ENCODE measurements around the gene DDAH1.
"Not testable (repeated sequence)": the region's sequence is repeated elsewhere in the genome, so short reads cannot be mapped to it uniquely, and the experiment has no call there.

The DDAH1 gene

DNA sequence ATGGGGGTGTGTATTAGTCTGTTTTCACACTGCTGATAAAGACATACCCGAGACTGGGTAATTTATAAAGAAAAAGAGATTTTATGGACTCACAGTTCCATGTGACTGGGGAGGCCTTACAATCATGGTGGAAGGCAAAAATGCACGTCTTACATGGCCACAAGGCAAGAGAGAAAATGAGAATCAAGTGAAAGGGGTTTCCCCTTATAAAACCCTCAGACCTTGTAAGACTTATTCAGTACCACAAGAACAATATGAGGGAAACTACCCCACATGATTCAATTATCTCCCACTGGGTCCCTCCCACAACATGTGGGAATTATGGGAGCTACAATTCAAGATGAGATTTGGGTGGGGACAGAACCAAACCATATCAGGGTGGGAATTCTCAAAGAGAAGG is 5.2 kb upstream of the DDAH1 start:
- not testable (repeated sequence) for DNase-seq (ENCODE audit: low read depth)

DNA sequence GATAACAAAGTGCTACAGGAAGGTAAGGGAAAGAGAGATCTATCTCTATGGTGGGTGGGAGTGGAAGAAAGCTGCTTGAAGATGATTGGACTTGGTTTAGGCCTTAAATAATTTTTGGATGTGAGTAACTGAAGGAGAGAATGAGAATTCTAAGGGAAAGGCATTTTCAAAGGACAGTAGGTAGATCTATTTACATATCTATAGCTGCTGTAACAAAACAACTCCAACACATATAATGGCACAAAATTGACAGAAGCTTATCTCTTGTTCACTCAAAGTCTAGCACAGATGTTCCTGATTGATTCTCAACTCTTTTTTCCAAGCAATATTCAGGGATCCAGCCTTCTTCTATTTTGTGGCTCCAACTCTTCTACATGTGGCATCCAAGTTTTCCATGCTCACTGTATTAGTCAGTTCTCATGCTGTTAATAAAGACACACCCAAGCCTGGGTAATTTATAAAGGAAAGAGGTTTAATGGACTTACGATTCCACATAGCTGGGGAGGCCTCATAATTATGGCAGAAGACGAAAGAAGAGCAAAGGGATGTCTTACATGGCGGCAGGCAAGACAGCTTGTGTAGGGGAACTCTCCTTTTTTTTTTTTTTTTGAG is 3.1 kb upstream of the DDAH1 start:
- DNase-seq (ENCODE audit: low read depth), result no peak

DNA sequence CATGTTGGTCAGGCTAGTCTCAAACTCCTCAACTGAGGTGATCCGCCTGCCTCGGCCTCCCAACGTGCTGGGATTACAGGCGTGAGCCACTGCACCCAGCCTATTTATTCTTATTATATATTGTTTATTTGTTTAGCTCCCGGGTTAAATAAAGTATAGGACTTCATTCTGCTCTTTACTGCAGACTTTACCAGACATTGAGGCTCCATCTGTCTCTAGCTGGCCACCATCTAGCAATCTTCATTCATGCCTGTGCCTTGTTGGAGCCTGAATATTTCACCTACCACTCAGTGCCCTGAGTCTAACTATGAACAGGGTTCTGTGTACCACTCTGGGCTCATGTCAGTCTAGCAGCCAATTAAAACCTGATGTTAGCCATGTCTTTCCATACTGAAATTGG is 2.1 kb upstream of the DDAH1 start:
- DNase-seq (ENCODE audit: low read depth), result no peak

DNA sequence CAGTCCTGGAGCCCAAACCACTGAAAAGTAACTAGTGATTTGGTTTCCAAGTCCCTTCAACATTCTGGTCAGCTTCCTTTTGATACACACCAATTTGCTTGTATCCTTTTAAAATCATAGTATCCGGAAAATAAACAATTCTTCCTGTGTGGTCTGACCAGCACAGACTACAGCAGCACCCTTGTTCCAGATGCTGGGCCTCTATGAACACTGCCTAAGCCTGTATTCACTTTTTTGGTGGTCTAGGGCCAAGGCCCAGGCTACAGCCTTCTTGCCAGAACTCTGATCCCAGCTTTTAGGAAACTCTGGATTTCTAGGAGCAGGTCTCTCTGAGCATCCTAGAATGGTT is 801 bp upstream of the DDAH1 start:
- no peak for DNase-seq (ENCODE audit: low read depth)

DNA sequence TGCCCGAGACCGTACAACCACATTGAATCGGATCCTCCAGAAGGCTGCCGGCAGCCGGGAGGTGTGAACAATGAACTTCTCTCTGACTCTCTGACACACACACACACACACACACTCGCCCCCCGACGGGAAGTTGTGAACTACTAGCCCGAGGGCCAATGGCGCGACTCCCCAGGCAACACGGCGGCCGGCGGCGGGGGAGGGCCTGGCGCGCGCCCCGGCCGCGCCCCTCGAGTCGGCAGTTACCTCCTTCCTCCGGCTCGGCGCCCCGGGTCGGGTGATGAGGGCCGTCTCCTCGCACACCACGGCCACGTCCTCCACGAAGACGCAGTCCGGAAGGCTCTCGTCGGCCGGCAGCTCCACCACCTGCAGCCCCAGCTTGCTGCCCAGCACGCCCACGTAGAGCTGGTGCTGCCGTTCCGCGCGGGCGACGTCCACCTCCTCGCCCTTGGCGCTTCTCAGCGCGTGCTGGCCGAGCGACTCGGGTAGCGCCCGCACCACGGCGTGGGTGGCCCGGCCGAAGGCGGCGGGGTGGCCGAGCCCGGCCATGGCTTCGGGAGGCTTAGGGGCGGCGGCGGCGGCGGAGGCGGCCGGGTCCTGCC is 361 bp downstream of the DDAH1 start:
- DNase-seq (ENCODE audit: low read depth), result no peak

DNA sequence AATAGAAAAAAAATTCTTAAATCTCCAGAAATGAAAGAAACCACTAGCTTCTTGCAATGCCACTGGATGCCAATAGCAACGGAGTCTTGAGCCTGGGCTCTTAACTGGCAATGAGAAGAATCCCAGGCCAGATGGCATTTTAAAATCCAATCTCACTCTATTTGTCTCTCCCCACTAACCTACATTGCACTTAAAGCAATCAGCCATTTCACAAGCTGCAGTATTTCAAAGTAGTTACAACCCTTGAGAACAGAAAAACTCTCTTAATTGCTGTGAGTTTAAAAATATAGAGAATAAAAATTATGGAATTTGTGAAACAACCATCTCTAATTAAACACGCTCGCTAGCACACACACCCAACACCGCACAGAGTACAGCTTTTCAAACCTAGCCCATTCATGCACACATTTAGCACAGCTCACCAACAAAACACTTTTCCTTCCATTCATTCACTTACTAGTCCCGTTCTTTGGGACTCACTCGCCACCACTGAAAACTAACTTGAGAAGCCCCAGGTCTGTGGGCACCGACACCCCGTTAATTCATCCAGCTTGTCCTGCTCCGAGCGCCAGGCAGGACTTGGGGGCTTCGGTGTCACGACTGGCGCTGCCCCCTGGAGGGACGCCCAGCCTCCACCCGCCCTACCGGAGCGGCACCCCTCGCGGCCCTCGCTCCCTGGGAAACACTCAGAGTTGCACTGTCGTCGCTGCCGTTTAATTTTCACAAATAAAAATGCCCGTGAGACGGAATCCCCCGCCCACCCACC is 1.0 kb downstream of the DDAH1 start:
- no peak for DNase-seq (ENCODE audit: low read depth)

DNA sequence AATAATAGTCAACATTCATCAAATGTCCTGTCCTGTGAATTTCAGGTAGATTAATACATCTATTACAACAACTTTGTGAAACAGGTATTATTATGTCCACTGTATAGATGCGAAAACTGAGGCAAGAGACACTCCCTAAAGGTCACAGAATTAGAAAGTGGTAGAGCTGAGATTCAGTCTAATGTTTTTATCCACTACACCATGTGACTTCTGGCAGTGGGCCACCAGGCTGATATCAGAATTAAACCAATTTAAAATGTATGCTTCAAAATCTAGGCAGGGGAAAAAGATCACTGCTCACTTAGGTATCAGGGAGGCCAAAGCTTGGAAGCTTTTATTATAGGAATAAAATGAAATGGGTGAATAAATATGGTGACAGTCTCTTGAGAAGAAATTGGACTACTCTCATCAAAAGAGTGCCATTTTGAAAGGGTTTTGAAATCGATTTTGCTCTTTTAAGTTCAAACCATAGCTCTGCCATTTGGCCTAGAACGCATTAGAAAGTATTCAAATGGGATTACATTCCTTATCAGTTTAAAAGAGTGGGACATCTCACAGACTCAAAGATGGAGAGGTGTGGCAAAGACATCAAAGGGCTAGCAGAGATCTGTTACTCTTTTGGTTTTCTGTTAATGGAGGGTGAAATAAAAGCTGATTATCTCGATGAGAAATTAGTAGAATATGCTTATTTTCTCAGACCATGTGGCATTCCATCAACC is 1.9 kb downstream of the DDAH1 start:
- no peak for DNase-seq (ENCODE audit: low read depth)

DNA sequence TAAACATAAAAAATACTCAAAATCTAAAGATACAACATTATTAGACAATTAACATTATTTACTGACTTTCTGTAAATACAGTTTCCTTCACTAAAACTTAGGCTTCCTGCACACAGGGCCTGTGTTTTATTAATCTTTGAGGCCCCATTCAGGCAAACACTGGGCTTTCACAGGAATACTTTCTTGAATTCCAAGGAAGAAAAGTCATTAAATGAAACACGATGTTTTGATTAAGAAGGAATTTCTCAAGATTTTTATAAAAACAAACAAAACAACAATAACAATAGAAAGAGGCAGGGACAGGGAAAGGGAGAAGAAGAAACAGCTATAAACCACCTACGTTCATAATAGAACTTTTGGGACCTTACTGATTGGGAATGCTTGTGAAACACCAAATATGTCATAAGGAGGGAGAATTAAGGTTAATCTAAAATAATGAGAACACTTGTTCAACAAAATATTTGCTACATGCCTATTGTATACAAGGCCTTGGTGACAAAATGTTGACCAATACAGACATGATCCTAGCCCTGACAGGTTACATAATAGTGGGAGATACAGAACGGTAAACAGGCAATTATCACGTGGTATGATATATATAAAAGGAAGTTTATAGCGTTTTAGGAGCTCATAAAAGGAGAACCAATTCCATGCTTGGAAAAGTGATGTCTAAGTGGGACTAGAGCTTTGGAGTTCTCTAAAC is 3.6 kb downstream of the DDAH1 start:
- DNase-seq (ENCODE audit: low read depth), result no peak

DNA sequence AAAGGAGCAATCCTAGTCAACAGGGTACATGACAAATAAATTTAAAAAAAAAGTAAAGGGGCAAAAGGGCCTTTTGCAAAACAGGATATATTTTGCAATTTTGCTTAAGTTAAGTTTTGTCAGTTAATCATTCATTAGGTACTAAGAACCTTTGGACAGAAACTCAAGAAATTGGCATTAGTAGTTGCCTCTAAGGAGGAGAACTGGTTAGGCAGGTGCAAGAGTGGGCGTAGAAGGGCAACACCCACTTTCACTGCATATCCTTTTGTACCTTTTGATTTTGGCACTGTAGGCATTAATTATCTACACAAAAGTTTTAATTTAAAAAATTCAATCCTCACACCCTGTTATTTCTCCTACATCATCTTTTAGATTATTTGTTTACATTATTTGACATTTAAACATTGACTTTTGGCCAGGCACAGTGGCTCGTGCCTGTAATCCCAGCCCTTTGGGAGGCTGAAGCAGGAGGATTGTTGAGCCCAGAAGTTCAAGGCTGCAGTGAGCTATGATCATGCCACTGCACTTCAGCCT is 4.3 kb downstream of the DDAH1 start:
- DNase-seq (ENCODE audit: low read depth), result no peak

DNA sequence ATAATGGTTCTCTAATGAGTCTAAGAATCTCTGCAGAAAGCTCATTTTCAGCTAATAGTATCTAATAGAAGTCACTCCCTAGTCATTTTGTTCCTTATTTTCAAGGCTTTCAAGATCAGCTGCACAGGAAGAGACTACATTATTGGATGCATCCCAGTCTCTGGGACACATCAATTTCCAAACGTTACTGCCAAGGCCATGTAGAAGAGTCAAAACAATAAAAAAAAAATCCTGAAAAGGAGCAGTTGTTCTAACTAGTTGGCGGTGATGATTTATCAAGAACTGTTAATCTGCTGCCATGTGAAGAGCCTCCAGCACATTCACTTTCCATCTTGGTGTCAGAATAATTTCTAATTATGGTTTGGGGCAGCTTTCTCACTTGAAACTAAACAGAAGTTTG is 5.7 kb downstream of the DDAH1 start:
- DNase-seq (ENCODE audit: low read depth), result no peak

DNA sequence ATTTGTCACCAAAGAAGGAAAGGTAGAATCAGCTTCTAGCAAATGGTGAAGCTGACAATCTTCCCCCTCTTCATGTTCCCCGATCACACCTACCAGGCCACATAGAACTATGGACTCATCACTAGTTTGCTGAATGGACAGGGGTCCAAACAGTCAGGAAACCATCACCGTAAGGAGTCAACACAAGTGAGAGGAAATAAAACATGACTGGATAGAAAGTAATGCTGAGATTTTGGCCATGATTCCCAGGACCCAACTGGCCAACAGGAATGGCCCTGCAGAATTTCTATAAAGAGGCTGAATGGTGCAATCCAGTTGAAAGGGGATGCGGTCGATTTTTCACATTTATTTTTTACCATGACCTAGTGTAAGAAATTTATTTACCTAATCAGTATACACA is 10.7 kb downstream of the DDAH1 start:
- no peak for DNase-seq (ENCODE audit: low read depth)

DNA sequence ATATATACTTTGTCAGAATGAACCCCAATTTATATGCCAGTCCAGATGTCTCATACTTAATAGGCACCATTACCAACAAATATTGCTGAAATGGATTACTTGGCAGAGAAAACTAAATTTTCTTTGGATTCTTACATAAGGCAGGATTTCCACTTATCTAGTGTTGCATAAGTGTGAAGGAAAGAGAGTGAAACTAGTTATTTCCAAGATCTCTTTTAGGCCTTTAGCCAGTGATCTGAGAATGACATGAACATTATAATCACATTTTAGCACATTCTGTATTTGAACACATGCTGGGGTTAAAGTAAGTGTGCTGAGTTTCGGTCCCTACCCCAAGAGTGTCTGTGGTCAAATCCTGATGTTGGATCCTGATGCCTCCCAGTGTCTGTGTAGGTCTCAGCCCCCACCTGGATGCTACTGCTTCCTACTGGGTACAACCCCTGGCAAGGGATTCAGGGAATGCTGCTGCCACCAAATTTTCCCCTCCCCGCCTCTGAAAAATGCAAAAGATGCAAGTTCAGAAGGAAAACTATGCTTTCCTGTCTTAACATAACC is 11.2 kb downstream of the DDAH1 start:
- no peak for DNase-seq (ENCODE audit: low read depth)

DNA sequence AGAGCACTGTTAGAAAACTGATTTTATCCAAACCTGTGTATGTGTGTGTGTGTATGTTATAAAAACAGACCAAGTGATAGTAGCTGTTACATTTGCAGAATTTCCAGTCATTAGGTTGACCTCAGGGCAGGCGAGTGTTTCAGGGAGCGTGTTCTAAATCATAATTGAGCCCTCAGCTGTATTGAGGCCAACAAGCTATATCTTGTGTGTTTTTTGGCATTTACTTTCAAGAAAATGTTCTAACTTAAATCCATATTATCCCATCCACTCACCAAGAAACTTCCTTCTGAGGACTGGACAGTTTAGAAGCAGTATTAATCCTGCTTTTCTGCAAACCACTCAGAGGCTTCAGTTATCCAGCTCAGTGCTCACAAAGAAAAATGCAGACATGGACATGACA is 12.0 kb downstream of the DDAH1 start:
- no peak for DNase-seq (ENCODE audit: low read depth)

DNA sequence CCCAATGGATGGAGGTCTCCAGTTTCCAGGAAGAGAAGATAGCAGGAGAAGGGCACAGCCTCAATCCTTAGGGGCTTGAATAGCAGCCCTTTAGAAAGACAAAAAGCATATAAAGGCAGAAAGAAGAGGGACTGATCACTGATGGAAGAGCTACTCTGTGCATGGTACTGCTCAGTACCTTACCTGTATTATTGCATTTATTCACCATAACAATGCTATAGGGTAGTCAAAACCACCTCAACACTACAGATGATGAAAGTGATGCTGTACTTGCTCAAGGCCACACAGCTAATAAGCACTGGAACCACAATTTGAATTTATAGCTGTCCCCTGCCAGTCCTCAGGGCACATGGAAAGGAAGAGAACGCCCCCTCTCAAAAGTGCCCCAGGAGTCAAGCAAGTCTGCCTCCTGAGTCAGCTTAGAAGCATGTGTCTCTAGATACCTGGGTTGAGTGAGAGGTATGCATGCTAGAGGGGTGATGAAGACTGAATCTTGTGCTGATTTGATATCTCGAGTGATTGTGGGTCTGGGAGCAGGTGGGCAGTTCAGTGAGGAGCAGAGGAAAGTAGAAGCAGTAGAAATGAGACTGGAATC is 13.6 kb downstream of the DDAH1 start:
- DNase-seq (ENCODE audit: low read depth), result no peak

DNA sequence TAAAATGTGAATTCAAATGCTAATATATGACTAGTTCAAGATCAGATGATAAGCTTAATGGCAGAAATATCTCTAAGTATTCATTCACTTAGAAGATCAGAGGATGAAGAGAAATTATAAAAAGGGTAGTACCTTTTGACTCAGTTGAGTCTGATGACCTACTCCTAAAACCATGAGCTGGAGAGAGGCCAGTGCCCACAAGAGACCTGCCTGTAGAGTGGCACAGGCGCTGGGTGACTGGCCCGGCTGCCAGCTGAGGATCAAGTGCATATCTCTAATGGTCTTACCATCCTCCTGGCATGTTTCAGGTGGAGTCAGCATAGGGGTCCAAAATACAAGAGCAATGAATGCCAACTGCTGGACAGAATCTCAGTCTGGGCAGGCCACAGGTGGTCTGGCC is 14.1 kb downstream of the DDAH1 start:
- no peak for DNase-seq (ENCODE audit: low read depth)

DNA sequence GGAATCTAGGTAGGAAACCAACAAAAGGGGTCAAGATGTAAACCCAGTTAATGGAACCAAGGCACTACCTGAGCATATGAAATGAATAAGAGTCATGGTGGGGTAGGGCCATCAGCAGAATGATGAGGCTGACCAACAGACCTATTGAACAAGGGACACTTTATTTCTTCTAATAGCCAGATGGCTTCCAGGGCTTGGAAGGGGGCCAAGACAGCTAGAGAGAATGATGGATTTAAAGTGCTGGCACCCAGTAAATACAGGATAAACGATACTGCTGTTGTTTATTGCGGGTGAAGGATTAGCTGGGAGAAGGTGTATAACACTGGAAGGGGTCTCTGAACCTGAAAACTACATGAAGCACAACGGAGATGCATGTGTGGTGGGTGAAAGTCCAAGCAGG is 15.6 kb downstream of the DDAH1 start:
- no peak for DNase-seq (ENCODE audit: low read depth)

DNA sequence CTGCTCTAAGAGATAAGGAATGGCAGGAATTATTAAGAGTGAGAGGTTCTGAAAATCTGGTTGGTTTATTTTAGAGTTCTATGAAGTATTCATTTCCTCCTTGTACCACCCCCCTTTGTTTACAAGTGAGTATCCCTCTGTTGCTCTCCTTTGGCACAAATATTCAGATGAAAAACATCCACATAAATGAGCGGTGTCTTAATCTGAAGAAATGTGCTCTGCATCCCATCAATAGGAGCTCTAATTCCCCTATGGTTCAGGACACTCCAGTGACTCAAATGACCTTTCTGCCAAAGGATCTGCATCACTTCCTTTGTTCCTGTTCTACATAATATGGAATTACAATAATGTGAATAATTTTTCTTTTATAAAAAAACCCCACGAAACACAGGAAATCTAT is 16.6 kb downstream of the DDAH1 start:
- no peak for DNase-seq (ENCODE audit: low read depth)

DNA sequence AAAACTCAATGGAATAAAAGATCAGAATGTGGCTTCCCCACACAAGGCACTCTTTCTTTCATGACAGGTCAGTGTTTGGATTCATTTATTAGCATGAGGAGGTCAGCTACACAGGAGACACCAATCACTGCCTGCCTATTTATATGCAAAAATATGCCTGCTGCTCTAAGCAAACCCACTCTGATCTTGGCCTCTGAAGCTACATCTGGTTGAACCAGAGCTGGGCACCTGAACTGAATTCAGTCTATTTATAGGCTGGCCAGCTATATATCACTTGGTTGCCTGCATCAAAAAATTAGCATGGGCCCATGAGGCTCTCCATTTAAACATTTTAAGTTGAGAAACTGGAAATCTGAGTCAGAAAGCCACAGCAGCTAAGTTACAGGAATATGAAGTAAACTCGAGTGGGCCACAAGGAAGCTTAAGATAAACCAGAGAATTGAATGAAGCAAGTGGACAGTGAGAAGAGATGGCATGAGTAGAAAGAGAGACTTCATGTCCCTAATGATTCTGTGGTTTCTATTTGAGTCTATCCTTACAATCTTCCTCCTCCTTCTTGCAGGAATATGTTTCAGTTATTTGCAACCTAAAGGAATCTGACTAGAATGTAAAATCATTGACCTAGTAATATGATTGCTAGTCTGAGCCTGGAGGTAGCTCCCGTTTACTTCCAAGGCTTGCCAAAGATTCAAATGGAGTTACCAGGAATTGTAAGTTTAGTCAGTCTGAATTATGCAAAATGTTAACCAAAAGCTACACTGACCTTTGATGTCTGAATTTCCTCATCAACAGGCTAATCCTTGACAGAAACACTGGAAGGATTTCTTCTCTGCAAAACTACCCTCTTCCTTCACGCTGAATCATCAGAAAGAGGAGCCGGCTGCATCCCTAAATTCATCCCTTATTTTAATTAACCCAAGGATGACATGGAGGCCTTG is 17.7 kb downstream of the DDAH1 start:
- DNase-seq (ENCODE audit: low read depth), result no peak

DNA sequence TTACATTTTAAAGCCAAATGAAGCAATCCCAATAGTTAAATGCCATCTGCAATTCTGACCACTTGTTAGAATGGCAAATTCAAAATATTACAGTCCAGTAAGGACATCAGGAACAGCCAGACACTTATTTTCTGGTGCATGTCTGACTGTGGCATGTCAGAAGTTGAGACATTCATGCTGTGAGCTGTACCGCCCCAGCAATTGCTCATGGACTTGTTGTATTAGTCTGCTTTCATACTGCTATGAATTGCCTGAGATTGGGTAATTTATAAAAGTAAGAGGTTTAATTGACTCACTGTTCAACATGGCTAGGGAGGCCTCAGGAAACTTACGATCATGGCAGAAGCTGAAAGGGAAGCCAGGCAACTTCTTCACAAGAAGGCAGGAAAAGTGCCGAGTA is 19.1 kb downstream of the DDAH1 start:
- DNase-seq (ENCODE audit: low read depth), result no peak

DNA sequence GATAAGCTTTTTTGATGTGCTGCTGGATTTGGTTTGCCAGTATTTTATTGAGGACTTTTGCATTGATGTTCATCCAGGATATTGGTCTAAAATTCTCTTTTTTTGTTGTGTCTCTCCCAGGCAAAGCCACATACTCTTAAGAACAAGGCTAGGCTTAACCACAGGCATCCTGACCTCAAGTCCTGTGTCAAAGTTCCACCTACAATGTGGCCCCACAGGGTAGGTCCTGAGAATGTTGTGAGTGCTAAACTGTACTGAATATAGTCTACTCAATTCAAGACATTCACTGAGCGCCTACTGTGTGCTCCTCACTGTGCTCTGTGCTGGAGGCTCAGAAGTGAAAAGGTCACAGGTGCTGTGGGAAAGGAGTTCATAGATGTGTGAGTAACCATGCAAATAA is 20.6 kb downstream of the DDAH1 start:
- DNase-seq (ENCODE audit: low read depth), result no peak
